SK-N-MC (cell line): Measurements from ENCODE around the gene NOX4.

Experiments used
- DNase-seq: peaks from one replicate; pipeline ENCODE4 v3.0.0-alpha.2; 2011; ENCODE audit warnings: low read depth, low spot score
- H3K27ac ChIP-seq: fragments of 200-600 bp; sonication (generic); 2 replicates; pipeline ENCODE4 v1.5.1; 2016; ENCODE audit warnings: mixed run types
- H3K36me3 ChIP-seq: fragments of 200-600 bp; sonication (generic); 2 replicates; pipeline ENCODE4 v1.6.1; 2017; ENCODE audit warnings: antibody characterized with exemption, low read length, mixed read lengths; ENCODE audit not compliant: insufficient read depth
- H3K4me3 ChIP-seq: fragments of 200-600 bp; sonication (generic); 2 replicates; pipeline ENCODE4 v1.5.1; 2016
- H3K9ac ChIP-seq: fragments of 200-600 bp; sonication (generic); 2 replicates; pipeline ENCODE4 v1.8.0; 2017; ENCODE audit warnings: mixed run types, mixed read lengths; ENCODE audit not compliant: insufficient read length
- H3K9me3 ChIP-seq: fragments of 200-600 bp; sonication (generic); 2 replicates; pipeline ENCODE4 v1.6.1; 2017; ENCODE audit warnings: low read depth, mild to moderate bottlenecking, antibody characterized with exemption, low read length, moderate library complexity, mixed read lengths
- EZH2 ChIP-seq: fragments of 200-600 bp; sonication (generic); IDR thresholded peaks from one replicate; pipeline ENCODE4 v1.6.1; 2017; ENCODE audit warnings: antibody characterized with exemption
- FOXP2 ChIP-seq: optimal IDR thresholded peaks from 2 replicates; pipeline ENCODE3; 2011; ENCODE audit warnings: mild to moderate bottlenecking, moderate library complexity; ENCODE audit not compliant: insufficient read depth; ENCODE audit errors: extremely low read length, control extremely low read depth
- POLR2AphosphoS5 ChIP-seq: IDR thresholded peaks from 2 replicates; pipeline ENCODE4 v1.6.1; 2012; ENCODE audit warnings: mild to moderate bottlenecking, low read depth, low read length, borderline replicate concordance

Gene NOX4

GRCh38 chr11:89490602-89490980, 584 bp downstream of the NOX4 start:
- TF ChIP-seq POLR2AphosphoS5 (no peak), FOXP2 (no peak), EZH2 (no peak)
- no peak for DNase-seq
- H3K4me3 ChIP-seq, result no peak overlapping the region
- H3K36me3 ChIP-seq, result no peaks in the 10 kb centered on the region
- no peak overlapping the region for H3K27ac ChIP-seq
- H3K9me3 ChIP-seq, result no peaks in the 10 kb centered on the region
- H3K9ac ChIP-seq, result no peak overlapping the region

- no peak overlapping the region for H3K4me3 ChIP-seq
- no peak overlapping the region for H3K9ac ChIP-seq
- H3K36me3 ChIP-seq, result no peaks in the 10 kb centered on the region
- H3K9me3 ChIP-seq, result no peaks in the 10 kb centered on the region
- no peak for TF ChIP-seq EZH2
- no peak for TF ChIP-seq FOXP2
- TF ChIP-seq POLR2AphosphoS5, result no peak
- DNase-seq, result no peak
- H3K27ac ChIP-seq, result no peak overlapping the region
Observed at GRCh38 chr11:89489930-89490329, 1.2 kb downstream of the NOX4 start.

DNA sequence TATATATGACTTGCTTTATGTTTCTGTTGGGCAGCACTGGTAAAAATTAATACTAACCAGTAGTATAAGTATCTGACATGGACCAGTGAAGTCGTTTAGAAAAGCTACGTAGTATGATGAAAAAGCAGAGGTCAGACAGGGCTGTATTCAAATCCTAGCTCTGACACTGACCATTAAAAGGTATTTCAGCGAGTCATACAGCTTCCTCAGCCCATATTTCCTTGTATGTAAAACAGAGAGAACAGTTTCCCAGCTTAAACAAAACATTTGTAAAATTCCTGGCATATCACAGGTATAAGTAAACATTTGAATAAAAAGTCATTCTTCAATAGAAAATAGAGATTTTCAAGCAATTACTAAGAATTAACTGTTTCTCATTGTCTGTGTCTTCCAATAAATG, 4.2 kb downstream of the NOX4 start:
- Histone ChIP-seq H3K9me3 (no peaks in the 10 kb centered on the region), H3K4me3 (no peak overlapping the region), H3K27ac (no peak overlapping the region), H3K36me3 (no peaks in the 10 kb centered on the region), H3K9ac (no peak overlapping the region)
- DNase-seq, result no peak
- TF ChIP-seq POLR2AphosphoS5 (no peak), EZH2 (no peak), FOXP2 (no peak)

DNA sequence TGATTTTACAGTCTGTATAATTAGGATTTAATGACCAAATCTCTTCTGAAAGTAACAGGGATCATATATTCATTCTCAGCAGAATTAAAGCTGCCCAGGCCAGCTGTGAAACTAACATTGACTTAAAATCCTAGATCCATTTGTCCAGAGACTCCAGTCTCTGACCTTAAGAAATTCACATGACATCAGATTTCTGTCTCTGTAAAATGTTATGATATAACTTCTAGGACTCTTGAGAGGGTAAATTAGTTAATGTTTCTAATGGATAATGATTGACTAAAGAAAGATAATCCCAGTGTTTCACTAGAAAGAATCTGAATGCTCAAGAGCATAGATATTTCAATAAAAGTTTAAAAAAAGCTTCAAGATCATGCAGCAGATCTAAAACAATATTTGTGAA, 6.3 kb downstream of the NOX4 start:
- H3K27ac ChIP-seq, result no peak overlapping the region
- no peaks in the 10 kb centered on the region for H3K9me3 ChIP-seq
- DNase-seq, result no peak
- H3K4me3 ChIP-seq, result no peak overlapping the region
- no peak overlapping the region for H3K9ac ChIP-seq
- H3K36me3 ChIP-seq, result no peaks in the 10 kb centered on the region
- TF ChIP-seq EZH2 (no peak), FOXP2 (no peak), POLR2AphosphoS5 (no peak)

GRCh38 chr11:89477175-89477574, 14.0 kb downstream of the NOX4 start:
- H3K9ac ChIP-seq, result no peak overlapping the region
- TF ChIP-seq POLR2AphosphoS5 (no peak), EZH2 (no peak), FOXP2 (no peak)
- H3K36me3 ChIP-seq, result no peaks in the 10 kb centered on the region
- H3K4me3 ChIP-seq, result no peak overlapping the region
- no peak overlapping the region for H3K27ac ChIP-seq
- DNase-seq, result no peak
- no peaks in the 10 kb centered on the region for H3K9me3 ChIP-seq

GRCh38 chr11:89463266-89463780, 27.9 kb downstream of the NOX4 start:
- Histone ChIP-seq H3K4me3 (no peak overlapping the region), H3K9ac (no peak overlapping the region), H3K27ac (no peak overlapping the region), H3K9me3 (no peaks in the 10 kb centered on the region), H3K36me3 (no peaks in the 10 kb centered on the region)
- DNase-seq, result no peak
- TF ChIP-seq POLR2AphosphoS5 (no peak), EZH2 (no peak), FOXP2 (no peak)

- DNase-seq, result no peak
- no peak overlapping the region for H3K4me3 ChIP-seq
- no peak for TF ChIP-seq EZH2
- TF ChIP-seq FOXP2, result no peak
- no peak for TF ChIP-seq POLR2AphosphoS5
- no peaks in the 10 kb centered on the region for H3K9me3 ChIP-seq
- H3K36me3 ChIP-seq, result no peaks in the 10 kb centered on the region
- no peak overlapping the region for H3K9ac ChIP-seq
- H3K27ac ChIP-seq, result no peak overlapping the region
Observed at GRCh38 chr11:89458716-89459115, 32.5 kb downstream of the NOX4 start.

DNA sequence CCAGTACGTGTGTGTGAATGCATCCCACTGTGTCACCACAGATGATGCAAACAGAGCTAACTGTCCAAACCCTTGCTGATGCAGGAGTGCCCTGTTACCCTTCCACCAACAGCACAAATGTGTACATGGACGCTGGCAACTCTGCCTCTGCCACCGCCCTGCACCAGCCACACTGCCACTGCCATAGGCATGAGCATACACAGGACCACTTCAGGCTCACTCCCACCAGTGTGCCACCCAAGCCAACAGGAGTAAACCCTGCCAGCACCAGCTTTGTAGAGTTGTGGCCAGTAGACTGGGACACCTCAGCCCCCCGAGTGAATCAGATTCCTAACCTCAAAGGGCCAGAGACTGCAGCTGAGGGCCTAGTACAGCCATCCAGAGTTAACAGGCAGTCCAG, 34.0 kb downstream of the NOX4 start:
- DNase-seq, result no peak
- no peak overlapping the region for H3K27ac ChIP-seq
- H3K4me3 ChIP-seq, result no peak overlapping the region
- H3K36me3 ChIP-seq, result no peaks in the 10 kb centered on the region
- H3K9me3 ChIP-seq, result no peaks in the 10 kb centered on the region
- no peak overlapping the region for H3K9ac ChIP-seq
- no peak for TF ChIP-seq FOXP2
- no peak for TF ChIP-seq EZH2
- TF ChIP-seq POLR2AphosphoS5, result no peak

DNA sequence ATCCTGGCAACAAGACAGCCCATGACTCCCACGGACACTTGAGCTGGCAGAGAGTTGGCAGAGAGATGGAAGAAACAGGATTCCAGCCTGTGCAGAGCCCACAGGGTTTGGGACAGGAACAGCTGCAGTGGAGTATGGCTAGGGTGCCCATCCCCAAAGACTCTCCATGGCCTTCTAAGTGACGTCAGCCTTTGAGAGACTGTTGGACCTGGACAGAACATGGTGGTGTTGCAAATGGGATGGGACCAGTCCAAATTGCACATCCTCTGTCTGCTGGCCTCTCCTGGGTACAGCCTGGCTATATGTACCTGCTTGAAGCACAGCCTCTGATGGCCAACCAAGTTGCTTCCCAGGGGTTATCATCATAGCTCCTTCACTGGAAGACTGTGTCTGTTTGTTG, 34.5 kb downstream of the NOX4 start:
- H3K4me3 ChIP-seq, result no peak overlapping the region

More for the DNA sequence above, 34.5 kb downstream of the NOX4 start:
- TF ChIP-seq EZH2 (no peak), POLR2AphosphoS5 (no peak), FOXP2 (no peak)
- Histone ChIP-seq H3K9ac (no peak overlapping the region), H3K9me3 (no peaks in the 10 kb centered on the region), H3K36me3 (no peaks in the 10 kb centered on the region), H3K27ac (no peak overlapping the region)
- DNase-seq, result no peak
